GM10266 (cell line): ENCODE measurements around the gene ZNF385C.

ENCODE experiments used
- DNase-seq: peaks from one replicate; pipeline ENCODE4 v3.0.0; 2012; ENCODE audit errors: extremely low spot score
- CTCF ChIP-seq: IDR thresholded peaks from 2 replicates; pipeline ENCODE4 v1.5.1; 2012; ENCODE audit warnings: mild to moderate bottlenecking, low read depth; ENCODE audit not compliant: control insufficient read depth, insufficient read depth; ENCODE audit errors: missing control alignments

Gene ZNF385C

GRCh38 chr17:42071810-42072209 lies 26.5 kb downstream of the ZNF385C start:
- TF ChIP-seq CTCF: no peak
- DNase-seq: no peak

- no peak for TF ChIP-seq CTCF
- no peak for DNase-seq
Measured at GRCh38 chr17:42068979-42069378, 29.3 kb downstream of the ZNF385C start.

DNA sequence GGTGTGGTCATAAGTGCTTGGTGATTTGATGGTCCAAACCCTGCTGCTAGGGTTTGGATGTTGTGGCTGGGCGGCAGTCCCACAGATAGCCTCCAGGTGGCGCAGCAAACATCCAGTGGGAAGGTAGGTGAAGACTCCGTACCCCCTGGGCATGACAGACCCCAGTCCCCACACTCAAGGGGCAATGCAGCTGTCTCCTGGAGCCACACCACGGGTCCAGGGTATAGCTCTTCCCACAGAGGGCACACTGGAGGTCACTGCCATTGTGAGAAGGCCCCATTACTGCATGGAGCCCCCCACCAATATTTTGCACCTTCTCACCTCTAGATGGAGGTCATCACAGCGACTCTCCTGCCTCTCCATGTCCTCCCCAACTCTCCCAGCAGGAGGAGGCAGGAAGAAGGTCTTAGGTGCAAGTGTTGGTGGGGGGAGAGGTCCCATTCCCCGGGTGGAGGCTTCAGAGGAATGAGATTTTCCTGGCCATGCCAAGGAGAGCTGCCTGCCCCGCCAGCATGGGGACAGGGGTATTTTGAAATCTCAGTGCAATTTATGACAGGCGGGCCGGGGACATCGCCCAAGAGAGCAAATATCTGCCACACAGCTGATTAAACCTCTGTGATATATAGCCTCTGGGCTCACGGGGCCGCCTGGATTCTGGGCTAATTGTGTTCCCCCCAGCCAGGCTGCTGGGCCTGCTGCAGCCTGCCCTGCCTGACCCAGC lies 30.7 kb downstream of the ZNF385C start:
- peak; percentile 76 for DNase-seq
- peak; percentile 89 for TF ChIP-seq CTCF

DNA sequence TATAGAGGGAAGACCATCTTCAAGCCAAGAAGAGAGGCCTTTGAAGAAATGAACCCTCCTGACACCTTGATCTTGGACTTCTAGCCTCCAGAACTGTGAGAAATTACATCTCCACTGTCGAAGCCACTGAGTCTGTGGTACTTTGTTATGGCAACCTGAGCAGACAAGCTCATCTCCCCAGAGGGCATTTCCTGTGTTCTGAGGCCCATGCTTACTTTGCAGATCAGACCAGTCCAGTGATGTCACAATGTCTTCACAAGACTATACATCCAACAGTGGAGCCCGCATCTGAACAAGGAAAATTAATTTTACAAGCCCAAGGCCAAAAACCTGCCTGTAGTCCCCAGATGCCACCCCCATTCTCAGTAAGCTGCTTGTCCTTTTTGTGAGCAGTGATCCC lies 33.1 kb downstream of the ZNF385C start:
- TF ChIP-seq CTCF: no peak
- no peak for DNase-seq

- DNase-seq: no peak
- TF ChIP-seq CTCF: no peak
Measured at GRCh38 chr17:42062681-42063080, 35.6 kb downstream of the ZNF385C start.

GRCh38 chr17:42061646-42062487 lies 36.4 kb downstream of the ZNF385C start:
- TF ChIP-seq CTCF: no peak
- DNase-seq: no peak

- DNase-seq: no peak
- TF ChIP-seq CTCF: no peak
Measured at GRCh38 chr17:42060231-42060630, 38.0 kb downstream of the ZNF385C start.
